GM23338 (cell line): ENCODE measurements around the gene DMRTC2. TPM values are rescaled to one million over a fixed set of nuclear protein-coding genes. Genes with fewer than 3 reads are reported as not detected.
A peak's percentile ranks its signal among the peaks of the same experiment; 100 is the strongest.

Experiments used
- ATAC-seq: fragments of 200-7000 bp; cut with Tn5 transposase; 3 replicates; pipeline ENCODE4 v1.9.1; 2020
- DNase-seq: peaks from one replicate; pipeline ENCODE4 v3.0.0-alpha.2; 2015; ENCODE audit warnings: low spot score
- H2AFZ ChIP-seq: fragments of 200-600 bp; sonication (generic); 2 replicates; pipeline ENCODE4 v1.8.0; 2016; ENCODE audit warnings: antibody characterized with exemption, mild to moderate bottlenecking, moderate library complexity
- H3F3A ChIP-seq: fragments of 200-600 bp; sonication (generic); replicated peaks from 2 replicates; pipeline ENCODE4 v1.8.0; 2017; ENCODE audit warnings: antibody characterized with exemption, mixed run types, low read depth
- H3K27ac ChIP-seq: fragments of 200-600 bp; sonication (generic); 2 replicates; pipeline ENCODE4 v1.6.1; 2016; ENCODE audit warnings: low read depth
- H3K27me3 ChIP-seq: fragments of 200-600 bp; sonication (generic); 2 replicates; pipeline ENCODE4 v1.8.0; 2016; ENCODE audit warnings: mild to moderate bottlenecking, mixed run types, moderate library complexity; ENCODE audit not compliant: insufficient read depth
- H3K36me3 ChIP-seq: fragments of 200-600 bp; sonication (generic); 2 replicates; pipeline ENCODE4 v1.8.0; 2016; ENCODE audit warnings: mild to moderate bottlenecking; ENCODE audit not compliant: insufficient read depth
- H3K4me1 ChIP-seq: fragments of 200-600 bp; sonication (generic); 2 replicates; pipeline ENCODE4 v1.8.0; 2016; ENCODE audit warnings: mild to moderate bottlenecking, moderate library complexity; ENCODE audit not compliant: insufficient read depth
- H3K4me2 ChIP-seq: fragments of 200-600 bp; sonication (generic); 2 replicates; pipeline ENCODE4 v1.7.1; 2017; ENCODE audit warnings: mixed run types
- H3K4me3 ChIP-seq: fragments of 200-600 bp; sonication (generic); 2 replicates; pipeline ENCODE4 v1.6.1; 2016; ENCODE audit warnings: mixed run types
- H3K79me2 ChIP-seq: fragments of 200-600 bp; sonication (generic); replicated peaks from 2 replicates; pipeline ENCODE4 v1.8.0; 2017; ENCODE audit warnings: mild to moderate bottlenecking; ENCODE audit not compliant: insufficient read depth
- H3K9me2 ChIP-seq: fragments of 200-600 bp; sonication (generic); 2 replicates; pipeline ENCODE4 v1.8.0; 2017; ENCODE audit not compliant: insufficient read depth
- H4K20me1 ChIP-seq: fragments of 200-600 bp; sonication (generic); replicated peaks from 2 replicates; pipeline ENCODE4 v1.8.0; 2017; ENCODE audit warnings: mild to moderate bottlenecking; ENCODE audit not compliant: insufficient read depth
- H3K27ac Mint-ChIP-seq: 2 replicates; pipeline ENCODE4 v1.8.0; 2020; ENCODE audit warnings: inconsistent platforms, mild to moderate bottlenecking, moderate library complexity, mixed read lengths
- H3K27me3 Mint-ChIP-seq: 3 replicates; pipeline ENCODE4 v1.8.0; 2022; ENCODE audit warnings: low read depth, mild to moderate bottlenecking, moderate library complexity, mixed read lengths, inconsistent platforms; ENCODE audit not compliant: insufficient read depth, poor library complexity
- H3K36me3 Mint-ChIP-seq: 3 replicates; pipeline ENCODE4 v1.8.0; 2021; ENCODE audit warnings: low read depth, mild to moderate bottlenecking, inconsistent platforms, moderate library complexity, mixed read lengths
- H3K4me1 Mint-ChIP-seq: 3 replicates; pipeline ENCODE4 v1.8.0; 2020; ENCODE audit warnings: mild to moderate bottlenecking, inconsistent platforms, mixed read lengths
- H3K4me3 Mint-ChIP-seq: 3 replicates; pipeline ENCODE4 v1.8.0; 2021; ENCODE audit warnings: moderate library complexity, mild to moderate bottlenecking, inconsistent platforms, mixed read lengths
- H3K9me3 Mint-ChIP-seq: 3 replicates; pipeline ENCODE4 v1.8.0; 2020; ENCODE audit warnings: moderate library complexity, mild to moderate bottlenecking, inconsistent platforms, mixed read lengths
- CREB1 ChIP-seq: fragments of 250-450 bp; sonication (Bioruptor Pico); IDR thresholded peaks from 2 replicates; pipeline ENCODE4 v1.5.0; 2020; ENCODE audit warnings: low read depth, mild to moderate bottlenecking, moderate library complexity
- CTCF ChIP-seq, 2 experiments: fragments of 200-600 bp in 1 of 2; sonication (generic) in 1 of 2; conservative IDR thresholded peaks; 2 replicates each; pipeline versions ENCODE4 v1.5.1 to v1.6.1; 2016 to 2017; ENCODE audit warnings: antibody characterized with exemption in 2 of 2, low read depth in 2 of 2, mild to moderate bottlenecking in 2 of 2, moderate library complexity in 1 of 2
- JUNB ChIP-seq: IDR thresholded peaks from one replicate; pipeline ENCODE4 v1.6.1; 2016; ENCODE audit warnings: antibody characterized with exemption; ENCODE audit not compliant: unreplicated experiment
- NANOG ChIP-seq: IDR thresholded peaks from 2 replicates; pipeline ENCODE4 v1.6.1; 2016; ENCODE audit warnings: antibody characterized with exemption, borderline replicate concordance
- POLR2AphosphoS5 ChIP-seq: IDR thresholded peaks from 2 replicates; pipeline ENCODE4 v1.6.1; 2016; ENCODE audit warnings: antibody characterized with exemption, low read depth
- ZNF331 ChIP-seq: fragments of 250-450 bp; sonication (Bioruptor Pico); IDR thresholded peaks from 2 replicates; pipeline ENCODE4 v1.5.0; 2020; ENCODE audit warnings: low read depth, mild to moderate bottlenecking, moderate library complexity
- polyA plus RNA-seq: library from polyadenylated mRNA; unstranded; fragments of >200 nt; fragmentation: Nextera tagmentation; extraction: Ambion mirVana; gene quantifications from 2 replicates; pipeline ENCODE4 v1.2.1, GENCODE V29; 2016
- total RNA-seq: library from RNA; depleted of rRNA; stranded (reverse); fragments of >200 nt; shearing (Covaris generic); gene quantifications from 2 replicates; pipeline ENCODE4 v1.2.3, GENCODE V29; 2014

The DMRTC2 gene
- total and polyA plus RNA-seq, 2 experiments from 2014 or later, result 0.21 TPM; not detected in 1

GRCh38 chr19:41886761-41887710, 42.2 kb downstream of the DMRTC2 start:
- Mint-ChIP-seq H3K4me1 (peaks cover 44% of the 10 kb centered on the region), H3K27me3 (peaks cover 16% of the 10 kb centered on the region), H3K27ac (peak overlapping the region; percentile 12), H3K36me3 (peaks cover 15% of the 10 kb centered on the region; the same call in 2 of the 3 replicates), H3K9me3 (peaks cover 7% of the 10 kb centered on the region; the same call in 2 of the 3 replicates), H3K4me3 (peak overlapping the region; percentile 40)
- Histone ChIP-seq H3K9me2 (no peaks in the 10 kb centered on the region), H3K27me3 (peaks cover 16% of the 10 kb centered on the region), H3K36me3 (no peaks in the 10 kb centered on the region), H3K4me2 (peak overlapping the region; percentile 73), H2AFZ (no peak overlapping the region), H3K4me1 (peaks cover 31% of the 10 kb centered on the region), H3F3A (peaks cover 30% of the 10 kb centered on the region), H4K20me1 (peaks cover 4% of the 10 kb centered on the region; the same call in 1 of the 2 replicates), H3K4me3 (peak overlapping the region; percentile 38), H3K27ac (peak overlapping the region; percentile 86), H3K79me2 (peaks cover 6% of the 10 kb centered on the region; the same call in 1 of the 2 replicates)
- DNase-seq, result peak; percentile 64
- TF ChIP-seq NANOG, result no peak
- no peak for TF ChIP-seq ZNF331 (CRISPR knock-in tag)
- no peak for TF ChIP-seq POLR2AphosphoS5
- no peak; the same call in 2 of the 3 replicates for ATAC-seq

DNA sequence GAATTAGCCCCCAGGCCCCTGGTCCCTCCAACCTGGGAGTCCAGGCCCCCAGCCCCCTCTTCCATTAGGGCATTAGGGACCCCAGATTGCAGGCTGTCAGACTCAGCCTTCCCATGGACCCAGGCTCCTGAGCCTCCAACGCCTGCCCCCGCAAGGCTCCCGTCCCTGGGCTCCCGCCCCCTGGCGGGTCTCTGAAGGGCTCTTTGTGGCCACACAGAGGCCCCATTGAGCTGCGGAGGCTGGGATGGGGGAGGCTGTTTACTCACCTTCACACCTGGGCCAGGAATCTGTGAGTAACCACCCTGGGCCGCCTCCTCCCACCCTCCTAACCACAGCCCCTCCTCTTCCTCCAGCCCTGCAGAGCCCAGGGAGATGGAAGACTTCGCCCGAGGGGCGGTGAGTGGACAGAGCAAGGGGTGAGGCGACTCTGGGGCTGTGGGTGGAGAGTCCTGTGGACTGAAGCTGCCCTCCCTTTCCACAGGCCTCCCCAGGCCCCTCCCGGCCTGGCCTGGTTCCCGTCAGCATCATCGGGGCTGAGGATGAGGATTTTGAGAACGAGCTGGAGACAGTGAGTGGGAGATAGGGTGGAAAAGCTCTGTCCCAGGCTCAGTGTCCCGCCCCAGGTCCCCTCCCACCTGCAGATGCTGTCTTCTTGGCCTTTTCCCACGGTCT, 43.0 kb downstream of the DMRTC2 start:
- ATAC-seq (peak; percentile 59), DNase-seq (peak; percentile 92)
- no peaks in the 10 kb centered on the region for H3K9me2 ChIP-seq
- H3K9me3 Mint-ChIP-seq, result peaks cover 7% of the 10 kb centered on the region; the same call in 2 of the 3 replicates
- peaks cover 6% of the 10 kb centered on the region; the same call in 1 of the 2 replicates for H3K79me2 ChIP-seq
- H3K36me3 Mint-ChIP-seq, result peaks cover 16% of the 10 kb centered on the region; the same call in 2 of the 3 replicates
- H4K20me1 ChIP-seq, result peaks cover 4% of the 10 kb centered on the region; the same call in 1 of the 2 replicates
- peak overlapping the region; percentile 11; the same call in 2 of the 3 replicates for H3K4me3 Mint-ChIP-seq
- no peak overlapping the region for H2AFZ ChIP-seq
- H3K4me3 ChIP-seq, result peak overlapping the region; percentile 38
- H3K36me3 ChIP-seq, result no peaks in the 10 kb centered on the region
- H3K27ac ChIP-seq, result peak overlapping the region; percentile 86; the same call in 1 of the 2 replicates
- H3F3A ChIP-seq, result peaks cover 22% of the 10 kb centered on the region
- peak overlapping the region; percentile 73 for H3K4me2 ChIP-seq
- H3K4me1 ChIP-seq, result peaks cover 26% of the 10 kb centered on the region
- peaks cover 39% of the 10 kb centered on the region for H3K4me1 Mint-ChIP-seq
- H3K27ac Mint-ChIP-seq, result no peak overlapping the region
- peaks cover 9% of the 10 kb centered on the region for H3K27me3 Mint-ChIP-seq
- TF ChIP-seq JUNB, result no peak
- TF ChIP-seq POLR2AphosphoS5, result no peak
- TF ChIP-seq CTCF (conservative IDR thresholded peaks at IDR 0.05; ENCODE audit: low read depth in 2 of 2), result peak; percentile 38 to 65; a peak in 3 of 4 replicates
- TF ChIP-seq CREB1 (CRISPR knock-in tag), result no peak
- H3K27me3 ChIP-seq, result peaks cover 7% of the 10 kb centered on the region
